ENCODE data around the gene FAM32A. TPM values are rescaled to one million over a fixed set of nuclear protein-coding genes. Genes with fewer than 3 reads are reported as not detected.

The FAM32A gene
- total and polyA plus RNA-seq, 2 of the 8 experiments (the other 6 are each of a cell fraction or from before 2014, with no cell fraction given) = 75.6 to 105 TPM

DNA sequence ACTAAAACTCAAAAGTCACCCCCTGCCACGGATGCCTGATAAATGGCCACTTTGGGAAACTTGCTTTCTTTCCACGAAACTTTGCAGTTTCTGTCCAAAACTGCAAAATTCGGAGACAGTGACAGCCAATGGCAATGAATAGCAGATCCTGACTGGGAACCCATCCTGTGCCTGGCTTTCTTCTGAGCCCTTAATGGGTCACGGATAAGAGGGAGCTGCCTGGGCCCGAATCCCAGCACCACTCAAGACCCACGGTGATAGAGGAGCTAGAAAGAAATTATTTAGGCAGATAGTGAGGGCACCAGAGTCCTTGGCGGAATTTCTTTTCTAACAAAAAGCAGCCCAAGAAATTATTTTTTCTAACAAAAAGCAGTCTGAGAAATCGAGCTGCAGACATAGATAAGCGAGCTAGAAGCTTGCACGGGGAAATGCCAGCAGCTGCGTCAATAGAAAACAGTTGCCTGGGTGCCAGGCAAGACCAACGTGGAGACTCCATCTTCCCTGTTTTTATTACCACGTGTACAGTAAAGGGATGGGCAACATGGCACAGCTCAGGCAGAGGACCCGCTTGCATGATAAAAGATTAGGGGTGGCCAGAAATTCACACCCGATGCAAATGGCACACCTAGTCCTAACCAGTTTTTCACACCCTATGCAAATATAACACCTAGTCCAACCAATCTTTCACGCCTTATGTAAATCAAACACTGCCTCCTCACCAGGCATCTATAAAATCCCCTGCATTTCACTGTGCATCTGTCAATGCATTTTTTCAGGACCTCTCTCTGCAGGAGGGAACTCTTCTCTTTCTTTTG, 48.8 kb upstream of the FAM32A start (continued):
- TF ChIP-seq, protein P1, sequence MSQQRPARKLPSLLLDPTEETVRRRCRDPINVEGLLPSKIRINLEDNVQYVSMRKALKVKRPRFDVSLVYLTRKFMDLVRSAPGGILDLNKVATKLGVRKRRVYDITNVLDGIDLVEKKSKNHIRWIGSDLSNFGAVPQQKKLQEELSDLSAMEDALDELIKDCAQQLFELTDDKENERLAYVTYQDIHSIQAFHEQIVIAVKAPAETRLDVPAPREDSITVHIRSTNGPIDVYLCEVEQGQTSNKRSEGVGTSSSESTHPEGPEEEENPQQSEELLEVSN (IDR thresholded peaks at IDR 0.05) = no peak
- no peak for TF ChIP-seq SRF (IDR thresholded peaks at IDR 0.05; ENCODE audit: low read depth, low read length)
- TF ChIP-seq RAD21 (IDR thresholded peaks at IDR 0.05 in 1 of 2, conservative IDR thresholded peaks at IDR 0.05 in 1 of 2; ENCODE audit: low read depth in 2 of 2, low read length in 2 of 2) = no peak
- TF ChIP-seq TAF1 (IDR thresholded peaks at IDR 0.05; ENCODE audit: low read depth, low read length) = no peak
- no peak for TF ChIP-seq HDAC6 (IDR thresholded peaks at IDR 0.05; ENCODE audit: low read depth, low read length)

Data from H1 (cell line).